22Rv1 (cell line): ENCODE measurements around the gene FAM180B.

Source experiments
- CTCF ChIP-seq: fragments of 450-650 bp; IDR thresholded peaks from 2 replicates; pipeline ENCODE4 v1.5.1; 2017; ENCODE audit warnings: mild to moderate bottlenecking
- ZFX ChIP-seq: fragments of 450-650 bp; IDR thresholded peaks from 2 replicates; pipeline ENCODE4 v1.6.1; 2017; ENCODE audit warnings: antibody characterized with exemption, borderline replicate concordance

- TF ChIP-seq CTCF, result no peak
- TF ChIP-seq ZFX, result no peak
Measured at GRCh38 chr11:47605921-47606320, 19.4 kb downstream of the FAM180B start.
